ENCODE data around the gene ESR1.

ESR1 gene

GRCh38 chr6:151822252-151823111 is 15.0 kb downstream of the ESR1 start:
- no peak overlapping the region for H4K5ac ChIP-seq (ENCODE audit: low read length)
- no CpG with 5 or more reads among the region's 7 CpGs for WGBS (ENCODE audit: extremely low coverage, insufficient coverage, low lambda C conversion rate)
- DNase-seq, result no peak
- H3K18ac ChIP-seq (ENCODE audit: low read length), result no peak overlapping the region
- no peak overlapping the region for H3K27ac ChIP-seq (ENCODE audit: low read depth, low read length)
- H2AK5ac ChIP-seq (ENCODE audit: low read length), result no peak overlapping the region
- H3K4ac ChIP-seq (ENCODE audit: low read depth, low read length), result no peak overlapping the region
- H3K9ac ChIP-seq (ENCODE audit: low read length), result no peak overlapping the region
- no peak overlapping the region for H3K23ac ChIP-seq (ENCODE audit: low read length)
- H2BK5ac ChIP-seq (ENCODE audit: low read length), result no peak overlapping the region
- no peak overlapping the region for H3K4me3 ChIP-seq (ENCODE audit: low read length)
- H4K8ac ChIP-seq (ENCODE audit: low read depth, low read length), result no peak overlapping the region
- no peaks in the 10 kb centered on the region for H3K36me3 ChIP-seq (ENCODE audit: control insufficient read depth, insufficient read depth, low read length)
- H3K4me2 ChIP-seq (ENCODE audit: low read length), result no peak overlapping the region
- H3K27me3 ChIP-seq (ENCODE audit: insufficient read depth, low read length, poor library complexity), result no peaks in the 10 kb centered on the region
- H3K79me1 ChIP-seq (ENCODE audit: low read length), result no peaks in the 10 kb centered on the region
- no peak overlapping the region for H3K56ac ChIP-seq (ENCODE audit: low read length)
- H2BK15ac ChIP-seq (replicated peaks; ENCODE audit: low read depth), result no peak overlapping the region
- no peaks in the 10 kb centered on the region for H3K79me2 ChIP-seq (ENCODE audit: control insufficient read depth, insufficient read depth, low read length)
- no peaks in the 10 kb centered on the region for H3K4me1 ChIP-seq (ENCODE audit: control insufficient read depth, low read depth, low read length)
- H2BK120ac ChIP-seq (ENCODE audit: low read depth, low read length), result no peak overlapping the region

DNA sequence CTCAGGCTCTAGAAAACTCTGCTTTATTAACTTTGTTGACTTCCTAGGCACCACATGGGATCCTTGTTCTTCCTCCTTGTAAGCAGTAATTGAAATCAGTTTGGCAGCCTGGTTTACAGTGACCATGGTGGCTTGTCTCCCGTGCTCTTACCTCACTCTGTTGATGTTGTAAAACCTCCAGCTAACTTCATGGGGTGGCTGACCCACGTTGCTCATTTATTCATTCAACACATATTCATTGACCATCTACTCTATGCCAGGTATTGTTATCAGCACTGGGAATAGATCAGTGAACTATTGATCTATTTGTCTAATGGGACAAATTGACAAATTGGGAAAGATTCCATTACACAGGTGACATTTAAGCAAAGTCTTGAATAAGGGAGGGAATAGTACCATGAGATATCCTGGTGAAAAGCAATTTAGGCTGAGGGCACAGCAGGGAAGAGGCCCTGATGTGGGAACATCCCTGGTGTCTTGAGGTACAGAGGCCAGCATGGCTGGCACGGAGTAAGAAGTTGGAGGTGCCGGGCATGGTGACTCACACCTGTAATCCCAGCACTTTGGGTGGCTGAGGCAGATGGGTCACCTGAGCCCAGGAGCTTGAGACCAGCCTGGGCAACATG is 19.1 kb downstream of the ESR1 start:
- no peak overlapping the region for H2AK5ac ChIP-seq (ENCODE audit: low read length)
- H3K9ac ChIP-seq (ENCODE audit: low read length), result no peak overlapping the region
- H3K4ac ChIP-seq (ENCODE audit: low read depth, low read length), result no peak overlapping the region
- no peak overlapping the region for H3K23ac ChIP-seq (ENCODE audit: low read length)
- H3K18ac ChIP-seq (ENCODE audit: low read length), result no peak overlapping the region
- H3K27ac ChIP-seq (ENCODE audit: low read depth, low read length), result no peak overlapping the region
- H3K36me3 ChIP-seq (ENCODE audit: control insufficient read depth, insufficient read depth, low read length), result no peaks in the 10 kb centered on the region
- no peak overlapping the region for H2BK15ac ChIP-seq (replicated peaks; ENCODE audit: low read depth)
- H3K4me1 ChIP-seq (ENCODE audit: control insufficient read depth, low read depth, low read length), result no peaks in the 10 kb centered on the region
- H4K8ac ChIP-seq (ENCODE audit: low read depth, low read length), result no peak overlapping the region
- no peaks in the 10 kb centered on the region for H3K79me1 ChIP-seq (ENCODE audit: low read length)
- H3K4me3 ChIP-seq (ENCODE audit: low read length), result no peak overlapping the region
- H4K5ac ChIP-seq (ENCODE audit: low read length), result no peak overlapping the region
- no peak overlapping the region for H2BK5ac ChIP-seq (ENCODE audit: low read length)
- H3K56ac ChIP-seq (ENCODE audit: low read length), result no peak overlapping the region
- no peak overlapping the region for H2BK120ac ChIP-seq (ENCODE audit: low read depth, low read length)
- no peak for DNase-seq
- H3K27me3 ChIP-seq (ENCODE audit: insufficient read depth, low read length, poor library complexity), result no peaks in the 10 kb centered on the region
- WGBS (ENCODE audit: extremely low coverage, insufficient coverage, low lambda C conversion rate), result no CpG with 5 or more reads among the region's 4 CpGs
- no peak overlapping the region for H3K4me2 ChIP-seq (ENCODE audit: low read length)
- no peaks in the 10 kb centered on the region for H3K79me2 ChIP-seq (ENCODE audit: control insufficient read depth, insufficient read depth, low read length)

DNA sequence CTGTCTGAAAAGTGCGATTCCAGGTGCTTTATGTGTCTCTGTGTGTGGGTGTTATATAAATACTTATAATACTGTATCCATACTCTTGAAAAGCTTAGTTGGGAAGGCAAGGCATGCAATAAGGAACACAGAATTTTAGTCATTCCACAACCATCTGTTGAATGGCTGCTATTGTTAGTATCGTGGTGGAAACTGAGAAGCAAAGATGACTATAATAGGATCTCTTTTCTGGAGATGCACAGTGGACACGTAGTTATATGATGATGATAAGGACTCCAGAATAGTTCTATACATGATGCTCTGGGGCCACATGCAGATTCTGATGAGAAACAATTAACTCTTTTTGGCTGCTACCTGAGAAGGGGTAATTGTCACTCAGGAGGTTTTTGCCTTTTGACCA is 25.2 kb downstream of the ESR1 start:
- no peak for DNase-seq
- Histone ChIP-seq H4K8ac (ENCODE audit: low read depth, low read length) (no peak overlapping the region), H3K36me3 (ENCODE audit: control insufficient read depth, insufficient read depth, low read length) (no peaks in the 10 kb centered on the region), H3K4me1 (ENCODE audit: control insufficient read depth, low read depth, low read length) (no peaks in the 10 kb centered on the region), H4K5ac (ENCODE audit: low read length) (no peak overlapping the region), H3K18ac (ENCODE audit: low read length) (no peak overlapping the region), H3K4me3 (ENCODE audit: low read length) (no peak overlapping the region), H2BK15ac (replicated peaks; ENCODE audit: low read depth) (no peak overlapping the region), H2BK120ac (ENCODE audit: low read depth, low read length) (no peak overlapping the region), H3K79me1 (ENCODE audit: low read length) (no peaks in the 10 kb centered on the region), H3K4me2 (ENCODE audit: low read length) (no peak overlapping the region), H3K56ac (ENCODE audit: low read length) (no peak overlapping the region), H3K27me3 (ENCODE audit: insufficient read depth, low read length, poor library complexity) (no peaks in the 10 kb centered on the region), H3K23ac (ENCODE audit: low read length) (no peak overlapping the region), H3K79me2 (ENCODE audit: control insufficient read depth, insufficient read depth, low read length) (no peaks in the 10 kb centered on the region), H3K9ac (ENCODE audit: low read length) (no peak overlapping the region), H3K4ac (ENCODE audit: low read depth, low read length) (no peak overlapping the region), H2BK5ac (ENCODE audit: low read length) (no peak overlapping the region), H3K27ac (ENCODE audit: low read depth, low read length) (no peak overlapping the region), H2AK5ac (ENCODE audit: low read length) (no peak overlapping the region)
- no CpG with 5 or more reads among the region's 3 CpGs for WGBS (ENCODE audit: extremely low coverage, insufficient coverage, low lambda C conversion rate)

- Histone ChIP-seq H3K4me3 (ENCODE audit: low read length) (no peak overlapping the region), H2BK5ac (ENCODE audit: low read length) (no peak overlapping the region), H4K8ac (ENCODE audit: low read depth, low read length) (no peak overlapping the region), H3K79me1 (ENCODE audit: low read length) (no peaks in the 10 kb centered on the region), H3K79me2 (ENCODE audit: control insufficient read depth, insufficient read depth, low read length) (no peaks in the 10 kb centered on the region), H3K4me2 (ENCODE audit: low read length) (no peak overlapping the region), H3K56ac (ENCODE audit: low read length) (no peak overlapping the region), H3K27ac (ENCODE audit: low read depth, low read length) (no peak overlapping the region), H3K4me1 (ENCODE audit: control insufficient read depth, low read depth, low read length) (no peaks in the 10 kb centered on the region), H3K27me3 (ENCODE audit: insufficient read depth, low read length, poor library complexity) (no peaks in the 10 kb centered on the region), H3K18ac (ENCODE audit: low read length) (no peak overlapping the region), H3K23ac (ENCODE audit: low read length) (no peak overlapping the region), H2BK15ac (replicated peaks; ENCODE audit: low read depth) (no peak overlapping the region), H3K4ac (ENCODE audit: low read depth, low read length) (no peak overlapping the region), H2AK5ac (ENCODE audit: low read length) (no peak overlapping the region), H3K36me3 (ENCODE audit: control insufficient read depth, insufficient read depth, low read length) (no peaks in the 10 kb centered on the region), H4K5ac (ENCODE audit: low read length) (no peak overlapping the region), H2BK120ac (ENCODE audit: low read depth, low read length) (no peak overlapping the region), H3K9ac (ENCODE audit: low read length) (no peak overlapping the region)
- no peak for DNase-seq
- WGBS (ENCODE audit: extremely low coverage, insufficient coverage, low lambda C conversion rate), result no CpG with 5 or more reads among the region's 4 CpGs
Observed at GRCh38 chr6:151835396-151835795, 27.9 kb downstream of the ESR1 start.

DNA sequence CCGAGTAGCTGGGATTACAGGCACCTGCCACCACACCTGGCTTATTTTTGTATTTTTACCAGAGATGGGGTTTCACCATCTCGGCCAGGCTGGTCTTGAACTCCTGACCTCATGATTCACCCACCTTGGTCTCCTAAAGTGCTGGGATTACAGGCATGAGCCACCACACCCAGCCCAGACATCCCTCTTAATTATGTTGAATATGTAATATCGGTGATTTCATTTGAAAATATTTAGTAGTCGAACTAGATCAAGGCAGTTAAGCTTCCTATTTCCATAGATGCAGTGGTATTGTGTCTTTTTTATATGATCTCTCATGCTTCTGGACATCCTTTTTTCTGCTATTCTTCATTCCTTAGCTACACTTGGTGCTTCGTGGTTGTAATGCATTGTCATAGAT is 29.7 kb downstream of the ESR1 start:
- DNase-seq, result no peak
- Histone ChIP-seq H3K79me2 (ENCODE audit: control insufficient read depth, insufficient read depth, low read length) (no peaks in the 10 kb centered on the region), H2BK15ac (replicated peaks; ENCODE audit: low read depth) (no peak overlapping the region), H2AK5ac (ENCODE audit: low read length) (no peak overlapping the region), H3K9ac (ENCODE audit: low read length) (no peak overlapping the region), H3K36me3 (ENCODE audit: control insufficient read depth, insufficient read depth, low read length) (no peaks in the 10 kb centered on the region), H3K18ac (ENCODE audit: low read length) (no peak overlapping the region), H3K4me1 (ENCODE audit: control insufficient read depth, low read depth, low read length) (no peaks in the 10 kb centered on the region), H2BK5ac (ENCODE audit: low read length) (no peak overlapping the region), H3K79me1 (ENCODE audit: low read length) (no peaks in the 10 kb centered on the region), H3K27ac (ENCODE audit: low read depth, low read length) (no peak overlapping the region), H3K4me2 (ENCODE audit: low read length) (no peak overlapping the region), H3K56ac (ENCODE audit: low read length) (no peak overlapping the region), H4K8ac (ENCODE audit: low read depth, low read length) (no peak overlapping the region), H3K27me3 (ENCODE audit: insufficient read depth, low read length, poor library complexity) (no peaks in the 10 kb centered on the region), H4K5ac (ENCODE audit: low read length) (no peak overlapping the region), H3K4ac (ENCODE audit: low read depth, low read length) (no peak overlapping the region), H3K23ac (ENCODE audit: low read length) (no peak overlapping the region), H3K4me3 (ENCODE audit: low read length) (no peak overlapping the region), H2BK120ac (ENCODE audit: low read depth, low read length) (no peak overlapping the region)
- no CpG with 5 or more reads among the region's 5 CpGs for WGBS (ENCODE audit: extremely low coverage, insufficient coverage, low lambda C conversion rate)
